Cortex of kidney (tissue), 1 donor: ENCODE data around the gene SPATA31D3.
"Not testable (repeated sequence)": the region's sequence is repeated elsewhere in the genome, so short reads cannot be mapped to it uniquely, and the experiment has no call there.

Experiments
- DNase-seq: peaks from one replicate; lab custom pipeline; 2025; lab: John Stamatoyannopoulos, UW

The SPATA31D3 gene

DNA sequence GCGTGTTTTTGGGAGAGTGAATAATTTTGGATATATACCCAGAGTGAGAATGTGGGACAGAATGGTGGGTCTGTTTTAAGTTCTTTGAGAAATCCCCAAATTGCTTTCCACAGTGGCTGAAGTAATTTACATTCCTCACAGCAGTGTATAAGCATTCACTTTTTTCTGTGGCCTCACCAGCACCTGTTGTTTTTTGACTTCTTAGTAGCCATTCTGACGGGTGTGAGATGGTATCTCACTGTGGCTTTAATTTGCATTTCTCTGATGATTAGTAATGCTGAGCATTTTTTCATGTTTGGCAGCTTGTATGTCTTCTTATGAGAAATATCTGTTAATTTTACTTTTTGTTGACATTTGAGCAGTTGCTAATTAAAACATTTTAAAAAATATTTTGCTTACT is 35.9 kb downstream of the SPATA31D3 start:
- no peak for DNase-seq

DNA sequence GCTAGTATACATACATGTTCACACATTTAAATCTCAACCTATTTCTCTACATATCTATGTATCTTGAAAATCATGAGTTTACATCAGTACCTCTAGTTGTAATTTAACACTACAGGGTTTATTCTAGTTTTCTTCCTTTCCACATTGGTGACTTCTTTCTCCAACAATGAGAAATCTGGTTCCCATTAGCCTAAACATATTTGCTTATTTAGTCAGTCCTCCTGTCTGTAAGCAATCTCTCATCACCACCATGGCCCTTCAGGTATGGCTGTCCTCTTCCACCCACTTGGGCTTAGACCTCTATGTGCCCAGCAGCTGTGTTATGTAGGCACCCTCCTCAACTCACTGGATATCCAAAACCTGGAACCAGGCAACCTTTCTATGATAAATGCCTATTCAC is 37.3 kb downstream of the SPATA31D3 start:
- no peak for DNase-seq

DNA sequence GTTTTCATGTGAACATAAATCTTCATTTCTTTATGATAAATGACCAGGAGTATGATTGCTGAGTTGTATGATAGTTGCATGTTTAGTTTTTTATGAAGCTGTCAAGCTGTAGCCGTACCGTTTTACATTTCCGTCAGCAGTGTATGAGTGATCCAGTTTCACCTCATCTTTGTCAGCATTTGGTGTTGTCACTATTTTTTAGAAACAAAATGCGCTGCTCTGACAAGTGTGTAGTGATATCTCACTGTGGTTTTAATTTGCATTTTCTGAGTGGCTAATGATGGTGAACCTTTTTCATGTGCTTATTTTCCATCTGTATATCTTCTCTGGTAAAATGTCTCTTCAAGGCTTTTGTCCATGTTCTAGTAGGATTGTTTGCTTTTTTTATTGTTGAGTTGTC is 38.6 kb downstream of the SPATA31D3 start:
- DNase-seq, result no peak

DNA sequence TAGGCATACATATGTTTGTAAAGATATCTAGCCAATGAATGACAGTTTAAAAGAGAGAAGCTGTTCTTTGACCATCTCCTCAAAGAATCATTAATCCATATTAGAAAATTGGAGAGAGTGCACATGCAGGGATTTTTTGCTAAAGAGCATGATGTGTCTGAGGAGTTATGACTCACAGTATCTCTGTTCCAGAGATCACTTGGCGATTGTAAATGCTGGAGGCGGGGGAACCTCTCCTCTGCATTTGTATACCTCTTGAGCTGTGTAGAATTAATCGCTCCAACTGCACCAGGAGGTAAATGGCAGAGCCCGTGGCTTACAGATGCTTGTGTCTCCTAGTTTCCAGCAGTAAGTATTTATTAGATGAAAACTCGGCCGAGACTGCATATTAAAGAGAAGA is 41.6 kb downstream of the SPATA31D3 start:
- no peak for DNase-seq

DNA sequence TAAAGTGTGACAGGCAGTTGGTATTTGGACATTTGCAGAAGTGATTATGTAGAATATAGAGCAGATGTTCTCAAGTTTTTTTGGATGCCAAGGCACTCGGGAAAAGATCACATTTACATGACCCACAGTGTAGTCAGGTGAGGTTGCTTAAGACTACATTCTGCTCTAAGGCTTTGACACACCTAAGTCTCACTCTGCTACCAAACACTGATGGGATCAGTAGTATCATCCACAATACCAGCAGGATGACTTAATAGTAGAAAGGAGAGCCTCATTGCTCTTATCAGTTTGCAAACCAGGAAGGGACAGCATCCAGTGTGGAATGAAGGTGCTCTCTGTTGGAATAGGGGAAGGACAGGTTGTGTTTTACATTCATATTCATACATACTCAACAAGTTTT is 42.8 kb downstream of the SPATA31D3 start:
- no peak for DNase-seq

DNA sequence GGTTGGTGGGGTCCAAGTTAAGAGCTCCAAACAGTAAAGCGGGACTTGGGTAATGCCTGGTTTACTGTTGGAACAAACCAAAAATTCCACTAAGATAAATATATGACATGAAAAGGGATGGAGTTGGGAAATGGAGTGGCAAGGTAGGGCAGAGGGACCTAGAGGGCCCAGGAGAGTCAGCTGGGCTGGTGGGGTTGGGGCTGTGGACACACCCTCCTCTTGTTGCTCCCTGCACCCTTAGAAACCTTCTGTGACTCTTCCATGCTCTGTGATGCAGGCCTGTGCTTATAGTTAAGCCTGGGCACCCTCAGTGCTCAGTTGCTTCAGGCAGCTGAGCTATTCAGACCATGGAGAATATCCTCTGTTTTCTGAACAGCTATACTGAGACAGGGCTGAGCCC is 45.2 kb downstream of the SPATA31D3 start, which contains the start of gene SPATA31D1:
SPATA31D1 (plus strand) TSS at position 301 of the 400 bp plus-strand sequence; CDS start at position 348, 47 bp downstream.
- DNase-seq, result not testable (repeated sequence)

DNA sequence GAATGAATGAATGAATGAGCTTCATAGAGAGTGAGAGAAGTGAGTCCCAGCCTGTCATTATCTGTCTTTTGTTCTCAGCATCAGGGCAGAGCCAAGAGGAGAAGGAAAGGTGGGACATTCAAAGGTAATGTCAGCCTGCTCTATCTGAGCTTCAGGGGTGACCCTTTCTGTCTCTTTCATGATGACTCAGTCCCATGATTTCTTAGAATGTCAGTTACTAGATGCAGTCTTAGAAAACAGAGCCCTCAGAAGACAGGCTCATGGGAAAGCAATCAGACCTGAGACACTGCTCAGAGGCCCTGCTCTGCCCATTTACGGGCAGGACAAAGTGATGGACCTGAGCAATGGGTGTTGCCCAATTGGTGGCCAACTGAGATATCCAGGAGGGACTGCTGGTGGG is 46.4 kb downstream of the SPATA31D3 start:
- DNase-seq, result no peak

DNA sequence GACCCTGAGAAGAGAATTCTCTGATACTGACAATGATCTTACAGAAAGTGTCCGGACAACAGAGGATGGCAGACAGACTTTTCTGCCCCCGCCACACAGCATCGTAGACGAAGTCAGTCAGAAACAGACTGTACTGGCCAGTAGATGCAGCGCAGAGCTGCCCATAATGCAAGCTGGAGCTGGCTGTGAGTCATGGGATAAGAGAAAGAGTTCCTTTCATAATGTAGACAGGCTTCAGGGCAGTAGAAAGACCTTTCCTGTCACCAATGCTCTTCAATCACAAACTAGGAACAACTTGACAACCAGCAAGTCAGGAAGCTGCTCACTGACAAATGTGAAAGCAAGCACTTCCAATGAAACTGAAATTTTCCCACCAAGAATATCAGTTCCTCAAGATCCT is 50.4 kb downstream of the SPATA31D3 start:
- no peak for DNase-seq
